Measurements from ENCODE around the gene KIF6.

Gene KIF6

GRCh38 chr6:39344821-39345280 lies 380.4 kb downstream of the KIF6 start:
- H4K20me1 ChIP-seq (ENCODE audit: insufficient read depth, low read length), result no peaks in the 10 kb centered on the region
- no peak for TF ChIP-seq EZH2 (IDR thresholded peaks at IDR 0.05; ENCODE audit: borderline replicate concordance, low read length)
- H3K27me3 ChIP-seq (ENCODE audit: insufficient read depth, low read length), result no peaks in the 10 kb centered on the region
- no peaks in the 10 kb centered on the region; the same call in 1 of the 2 replicates for H3K36me3 ChIP-seq (ENCODE audit: insufficient read depth, low read length)
- H3K79me2 ChIP-seq (ENCODE audit: insufficient read depth, low read length), result no peaks in the 10 kb centered on the region
- H3F3A ChIP-seq (ENCODE audit: insufficient read depth, low read length), result no peaks in the 10 kb centered on the region
- no peak overlapping the region for H2AFZ ChIP-seq (ENCODE audit: low read length)
- no peaks in the 10 kb centered on the region for H3K9me3 ChIP-seq (ENCODE audit: low read length)
- no peak overlapping the region for H3K4me3 ChIP-seq (ENCODE audit: low read depth, low read length, poor library complexity, severe bottlenecking)
- no peaks in the 10 kb centered on the region for H3K4me1 ChIP-seq (ENCODE audit: insufficient read depth, low read length, severe bottlenecking)
- H3K9ac ChIP-seq (ENCODE audit: low read length), result no peak overlapping the region
- H3K27ac ChIP-seq (ENCODE audit: low read depth, low read length, poor library complexity, severe bottlenecking), result no peak overlapping the region
- H3K9me2 ChIP-seq (ENCODE audit: low read depth, low read length), result no peaks in the 10 kb centered on the region
- H3K4me2 ChIP-seq (ENCODE audit: low read length), result no peak overlapping the region

GRCh38 chr6:39343396-39343870 lies 381.8 kb downstream of the KIF6 start:
- Histone ChIP-seq H3K4me2 (ENCODE audit: low read length) (no peak overlapping the region), H3K4me3 (ENCODE audit: low read depth, low read length, poor library complexity, severe bottlenecking) (no peak overlapping the region), H3F3A (ENCODE audit: insufficient read depth, low read length) (no peaks in the 10 kb centered on the region), H4K20me1 (ENCODE audit: insufficient read depth, low read length) (no peaks in the 10 kb centered on the region), H3K9ac (ENCODE audit: low read length) (no peak overlapping the region), H3K36me3 (ENCODE audit: insufficient read depth, low read length) (no peaks in the 10 kb centered on the region; the same call in 1 of the 2 replicates), H3K27me3 (ENCODE audit: insufficient read depth, low read length) (no peaks in the 10 kb centered on the region), H2AFZ (ENCODE audit: low read length) (no peak overlapping the region), H3K27ac (ENCODE audit: low read depth, low read length, poor library complexity, severe bottlenecking) (no peak overlapping the region), H3K9me3 (ENCODE audit: low read length) (no peaks in the 10 kb centered on the region), H3K4me1 (ENCODE audit: insufficient read depth, low read length, severe bottlenecking) (no peaks in the 10 kb centered on the region), H3K79me2 (ENCODE audit: insufficient read depth, low read length) (no peaks in the 10 kb centered on the region), H3K9me2 (ENCODE audit: low read depth, low read length) (no peaks in the 10 kb centered on the region)
- TF ChIP-seq CTCF (IDR thresholded peaks at IDR 0.05; ENCODE audit: low read length) (no peak), EZH2 (IDR thresholded peaks at IDR 0.05; ENCODE audit: borderline replicate concordance, low read length) (no peak)

GRCh38 chr6:39342692-39343395 lies 382.4 kb downstream of the KIF6 start:
- H2AFZ ChIP-seq (ENCODE audit: low read length), result no peak overlapping the region
- H3K9me3 ChIP-seq (ENCODE audit: low read length), result no peaks in the 10 kb centered on the region
- H3K36me3 ChIP-seq (ENCODE audit: insufficient read depth, low read length), result no peaks in the 10 kb centered on the region; the same call in 1 of the 2 replicates
- no peaks in the 10 kb centered on the region for H3K79me2 ChIP-seq (ENCODE audit: insufficient read depth, low read length)
- no peaks in the 10 kb centered on the region for H3K27me3 ChIP-seq (ENCODE audit: insufficient read depth, low read length)
- no peaks in the 10 kb centered on the region for H4K20me1 ChIP-seq (ENCODE audit: insufficient read depth, low read length)
- no peaks in the 10 kb centered on the region for H3K4me1 ChIP-seq (ENCODE audit: insufficient read depth, low read length, severe bottlenecking)
- H3K9me2 ChIP-seq (ENCODE audit: low read depth, low read length), result no peaks in the 10 kb centered on the region
- TF ChIP-seq CTCF (IDR thresholded peaks at IDR 0.05; ENCODE audit: low read length) (no peak), EZH2 (IDR thresholded peaks at IDR 0.05; ENCODE audit: borderline replicate concordance, low read length) (no peak)
- no peak overlapping the region for H3K9ac ChIP-seq (ENCODE audit: low read length)
- no peak overlapping the region for H3K4me3 ChIP-seq (ENCODE audit: low read depth, low read length, poor library complexity, severe bottlenecking)
- H3K4me2 ChIP-seq (ENCODE audit: low read length), result no peak overlapping the region
- no peak overlapping the region for H3K27ac ChIP-seq (ENCODE audit: low read depth, low read length, poor library complexity, severe bottlenecking)
- H3F3A ChIP-seq (ENCODE audit: insufficient read depth, low read length), result no peaks in the 10 kb centered on the region

Measured in OCI-LY1 (cell line).